ENCODE measurements around the gene PEDS1. TPM values are rescaled to one million over a fixed set of nuclear protein-coding genes. Genes with fewer than 3 reads are reported as not detected.
"Not testable (repeated sequence)": the region's sequence is repeated elsewhere in the genome, so short reads cannot be mapped to it uniquely, and the experiment has no call there.

The PEDS1 gene
- polyA plus RNA-seq, 12 donors: 19.9 to 52.3 (median 24.5) TPM; not detected in 1

- DNase-seq: peak; percentile 73
These were observed 15.9 kb upstream of the PEDS1 start for GRCh38 chr20:50169329-50169823.

DNA sequence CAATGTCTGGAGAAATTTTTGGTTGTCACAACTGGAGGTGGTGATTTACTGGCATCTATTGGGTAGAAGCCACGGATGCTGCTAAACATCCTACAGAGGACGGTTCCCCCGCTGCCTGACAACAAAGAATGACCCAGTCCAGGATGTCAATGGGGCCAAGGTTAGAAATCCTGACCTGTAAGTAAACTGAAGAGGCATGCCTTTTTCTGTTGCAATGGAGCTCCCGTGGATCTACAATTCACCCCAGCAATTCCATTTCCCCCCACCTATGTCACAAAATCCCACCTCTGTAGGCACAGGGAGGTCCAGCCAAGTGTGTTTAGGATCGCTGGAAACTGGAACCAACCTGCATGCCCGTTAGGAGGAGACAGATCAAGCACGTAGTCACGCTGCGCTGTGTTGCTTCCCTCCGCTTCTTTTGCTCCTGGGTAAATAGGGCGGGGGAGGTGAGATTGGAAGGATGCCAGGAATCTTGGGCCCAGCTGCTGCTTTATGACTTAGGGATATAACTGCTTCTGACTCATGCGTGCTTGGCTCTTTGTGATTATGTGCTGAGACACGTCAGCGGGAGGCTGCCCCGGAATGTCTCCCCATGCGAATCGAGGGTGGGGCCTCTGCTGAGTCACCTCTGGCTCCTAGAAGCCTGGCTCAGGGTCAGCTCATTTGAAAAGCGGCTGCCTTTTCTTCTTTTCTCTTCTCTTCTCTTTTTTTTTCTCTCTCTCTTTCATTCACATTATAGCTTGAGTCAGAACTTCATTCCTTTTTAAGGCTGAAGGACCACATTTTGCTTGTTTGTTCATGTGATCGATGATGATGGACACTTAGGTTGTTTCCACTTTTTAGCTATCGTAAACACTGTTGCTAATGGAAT is 12.4 kb upstream of the PEDS1 start:
- DNase-seq: peak; percentile 97

DNA sequence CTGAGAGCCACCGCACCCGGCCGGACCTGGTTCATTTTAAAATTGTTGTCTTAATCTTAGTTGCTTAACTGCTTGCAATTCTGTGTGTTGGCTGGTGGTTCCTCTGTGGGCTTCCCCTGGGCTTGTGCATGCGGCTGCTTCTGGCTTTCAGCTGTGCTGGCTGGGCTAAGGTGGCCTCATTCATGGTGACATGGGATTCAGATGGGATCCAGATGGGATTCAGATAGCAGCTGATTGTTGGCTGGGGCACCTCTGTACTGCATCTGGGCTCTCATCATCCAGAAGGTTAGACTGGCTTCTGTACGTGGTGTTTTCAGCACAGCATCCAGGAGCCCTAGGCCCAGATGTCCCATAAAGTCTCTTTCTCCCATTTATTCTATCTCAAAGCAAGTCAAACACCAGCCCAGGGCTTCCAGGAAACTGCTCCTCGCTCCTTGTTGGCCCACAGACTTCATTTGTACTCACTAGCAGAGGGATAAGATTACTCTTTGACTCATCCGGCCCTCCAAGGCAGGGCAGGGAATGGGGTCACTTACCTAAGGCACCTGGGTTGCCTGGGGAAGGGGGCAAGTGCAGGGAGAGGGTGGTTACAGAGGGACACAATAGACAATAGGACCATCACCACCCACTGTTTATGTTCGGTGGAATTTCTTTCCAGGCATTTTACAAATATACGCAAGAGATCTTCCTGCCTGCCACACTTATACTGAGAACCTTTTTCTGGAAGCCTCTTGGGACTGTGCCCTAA is 10.2 kb upstream of the PEDS1 start:
- no peak for DNase-seq

GRCh38 chr20:50161494-50161893 is 8.0 kb upstream of the PEDS1 start:
- not testable (repeated sequence) for DNase-seq

- DNase-seq: no peak
These were observed 397 bp downstream of the PEDS1 start for GRCh38 chr20:50153153-50153499.

- DNase-seq: no peak
These were observed 950 bp downstream of the PEDS1 start for GRCh38 chr20:50152394-50153152.

- DNase-seq: no peak
These were observed 2.3 kb downstream of the PEDS1 start for GRCh38 chr20:50151034-50151743.

GRCh38 chr20:50149481-50150254 is 3.9 kb downstream of the PEDS1 start:
- no peak for DNase-seq

DNA sequence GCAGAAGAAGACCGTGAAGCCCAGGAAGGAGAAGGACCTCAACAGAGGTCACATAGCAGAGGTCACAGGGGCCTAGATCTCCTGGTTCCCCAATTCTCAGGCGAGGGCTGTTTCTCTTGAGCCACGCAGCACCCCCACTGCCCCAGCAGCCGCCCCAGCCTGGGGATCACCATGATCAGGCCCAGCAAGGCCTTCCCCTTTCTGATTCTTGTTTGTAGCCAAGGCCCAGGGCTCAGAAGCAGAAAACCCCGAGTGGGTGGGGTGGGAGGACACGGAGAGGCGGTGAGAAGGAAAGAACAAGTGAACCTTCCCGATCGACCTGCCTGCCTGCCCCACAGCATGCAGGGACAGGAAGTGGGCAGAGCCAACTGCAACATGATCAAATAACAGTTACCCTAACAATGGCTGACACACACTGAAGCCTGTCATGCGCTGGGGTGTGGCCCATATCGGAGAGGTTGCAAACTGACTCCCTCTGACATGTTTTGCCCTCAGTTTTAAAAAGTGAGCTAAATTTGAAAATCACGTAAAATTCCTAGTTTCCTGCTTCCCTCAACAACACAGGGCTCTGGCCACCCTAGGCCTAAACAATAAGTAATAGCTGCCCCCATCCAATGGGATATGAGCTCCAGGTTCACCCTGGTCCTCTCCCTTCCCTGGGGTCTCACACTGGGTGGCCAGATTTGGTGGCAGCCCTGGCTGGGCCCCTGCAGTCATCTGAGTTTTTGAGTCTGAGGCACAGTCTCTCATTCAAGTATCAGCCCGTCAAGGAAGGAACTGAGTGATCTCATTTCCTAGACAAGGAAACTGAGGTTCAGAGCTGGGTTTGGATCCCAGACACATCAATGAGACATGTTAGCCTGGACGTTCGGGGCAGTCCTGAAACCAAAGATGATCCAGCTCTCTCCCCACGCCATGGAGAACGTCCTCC is 6.5 kb downstream of the PEDS1 start:
- no peak for DNase-seq

DNA sequence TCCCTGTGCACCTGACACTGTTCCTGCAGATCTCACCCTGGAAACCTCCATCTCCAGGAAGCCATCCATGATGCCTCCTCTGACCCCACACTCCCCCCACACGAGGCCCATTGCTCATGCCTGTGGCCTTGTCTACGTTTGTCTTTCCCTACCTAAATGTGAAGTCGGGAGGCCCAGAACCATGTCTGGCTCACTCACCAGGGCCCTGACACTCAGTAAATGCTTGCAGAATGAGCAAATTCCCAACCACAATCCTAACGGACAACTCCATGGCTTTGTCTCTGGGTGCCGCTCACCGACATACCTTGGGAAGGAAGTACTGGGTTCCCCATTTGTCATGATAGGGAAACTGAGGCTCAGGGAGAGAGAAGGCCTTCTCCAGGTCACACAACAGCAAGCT is 7.3 kb downstream of the PEDS1 start:
- no peak for DNase-seq

- no peak for DNase-seq
These were observed 8.0 kb downstream of the PEDS1 start for GRCh38 chr20:50145566-50145965.

- no peak for DNase-seq
These were observed 9.2 kb downstream of the PEDS1 start for GRCh38 chr20:50144362-50144761.

DNA sequence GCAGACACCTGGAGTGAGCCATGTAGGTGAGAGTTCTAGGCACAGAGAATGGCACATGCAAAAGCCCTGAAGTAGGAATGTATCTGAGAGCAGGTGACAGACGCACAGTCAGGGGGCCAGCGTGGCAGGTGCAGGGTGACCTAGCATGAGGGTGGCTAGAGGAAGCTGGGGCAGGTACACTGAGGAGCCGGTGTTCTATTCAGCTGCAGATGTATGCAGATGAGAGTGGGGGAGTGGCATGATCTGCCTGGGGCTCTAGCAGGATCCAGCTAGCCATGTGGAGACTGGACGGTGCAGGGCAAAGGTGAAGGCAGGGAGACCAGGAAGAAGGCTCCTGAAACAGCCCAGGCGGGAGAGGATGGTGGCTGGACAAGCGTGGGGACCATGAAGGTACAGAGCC is 10.7 kb downstream of the PEDS1 start:
- DNase-seq: no peak

DNA sequence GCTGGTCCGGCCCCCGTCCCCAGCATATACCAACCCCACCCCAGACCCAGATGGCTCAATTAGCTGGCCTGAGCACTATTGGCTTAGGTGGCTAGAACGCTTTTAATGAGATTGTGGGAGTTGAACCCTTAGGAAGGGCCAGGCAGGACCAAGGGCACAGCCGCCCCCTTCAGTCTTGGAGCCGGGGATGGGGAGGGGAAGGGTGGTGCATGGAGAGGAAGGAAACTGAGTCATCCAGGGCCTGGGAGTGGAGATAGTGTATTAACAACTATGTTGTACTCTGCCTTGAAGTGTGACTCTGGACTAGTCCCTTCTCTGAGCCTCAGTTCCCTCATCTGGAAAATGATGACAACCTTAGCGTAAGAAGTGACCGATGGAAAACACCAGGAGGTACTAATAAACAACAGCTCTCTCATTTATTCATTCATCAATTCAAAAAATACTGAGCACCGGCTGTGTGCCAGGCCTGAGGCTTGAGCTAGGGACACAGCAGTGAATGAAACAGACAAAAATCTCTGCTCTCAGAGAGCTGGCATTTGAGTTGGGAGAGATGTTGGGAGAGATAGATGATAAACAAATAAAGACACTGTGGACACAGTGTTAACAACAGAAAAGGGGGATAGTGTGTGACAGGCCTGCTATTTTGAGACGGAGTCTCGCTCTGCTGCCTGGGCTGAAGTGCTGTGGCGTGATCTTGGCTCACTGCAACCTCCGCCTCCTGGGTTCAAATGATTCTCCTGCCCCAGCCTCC is 11.5 kb downstream of the PEDS1 start:
- no peak for DNase-seq

DNA sequence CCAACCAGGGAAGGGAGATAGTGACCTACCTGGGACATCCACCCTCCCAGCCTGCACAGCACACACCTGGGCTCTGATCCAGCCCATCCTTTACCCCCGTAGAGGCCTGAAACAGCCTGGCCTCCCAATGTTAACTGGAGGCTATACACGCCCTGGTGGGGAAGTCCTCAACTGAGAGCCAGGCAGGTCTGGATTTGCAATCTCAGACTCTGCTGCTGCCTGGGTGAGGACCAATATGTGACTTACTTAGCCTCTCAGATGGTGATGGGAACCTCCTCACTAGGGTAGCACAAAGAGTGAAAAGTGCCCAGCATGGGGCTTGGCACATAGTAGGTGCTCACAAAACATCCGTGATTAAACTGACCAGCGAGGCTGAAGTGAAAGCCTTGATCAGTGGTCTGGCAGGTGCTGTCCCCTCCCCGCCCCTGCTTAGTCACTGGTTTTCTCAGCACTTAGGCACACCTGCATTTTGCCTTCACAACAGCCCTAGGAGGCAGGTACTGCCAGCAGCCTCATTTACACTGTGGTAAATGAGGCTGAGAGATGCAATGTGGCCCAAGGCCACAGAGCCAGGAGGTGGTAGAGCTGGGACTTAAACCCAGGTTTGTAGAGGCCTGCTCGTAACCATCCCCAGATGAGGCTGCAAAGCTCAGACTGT is 12.4 kb downstream of the PEDS1 start:
- DNase-seq: no peak

DNA sequence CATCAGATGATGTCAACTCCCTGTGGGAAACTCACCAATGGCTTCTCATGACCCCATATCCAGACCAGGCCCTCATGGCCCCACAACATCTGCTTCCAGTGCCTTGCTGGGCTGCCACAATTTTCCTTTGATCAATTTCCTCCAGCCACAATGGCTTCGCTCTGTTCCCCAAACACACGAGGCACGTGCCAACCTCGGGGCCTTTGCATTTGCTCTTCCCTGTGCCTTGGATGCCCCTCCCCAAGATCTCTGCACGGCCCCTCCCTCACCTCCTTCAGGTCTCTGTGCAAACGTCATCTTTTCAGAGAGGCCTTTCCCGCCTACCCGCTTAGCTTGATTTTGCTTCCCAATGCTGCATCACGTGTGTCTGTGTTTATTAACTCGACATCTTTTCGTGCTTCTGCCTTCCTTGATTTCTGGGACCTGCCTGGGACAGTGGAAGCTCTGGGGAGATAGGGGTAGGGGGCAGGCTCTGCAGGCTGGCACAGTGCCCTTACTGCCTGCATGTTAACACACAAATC is 13.1 kb downstream of the PEDS1 start:
- DNase-seq: no peak

DNA sequence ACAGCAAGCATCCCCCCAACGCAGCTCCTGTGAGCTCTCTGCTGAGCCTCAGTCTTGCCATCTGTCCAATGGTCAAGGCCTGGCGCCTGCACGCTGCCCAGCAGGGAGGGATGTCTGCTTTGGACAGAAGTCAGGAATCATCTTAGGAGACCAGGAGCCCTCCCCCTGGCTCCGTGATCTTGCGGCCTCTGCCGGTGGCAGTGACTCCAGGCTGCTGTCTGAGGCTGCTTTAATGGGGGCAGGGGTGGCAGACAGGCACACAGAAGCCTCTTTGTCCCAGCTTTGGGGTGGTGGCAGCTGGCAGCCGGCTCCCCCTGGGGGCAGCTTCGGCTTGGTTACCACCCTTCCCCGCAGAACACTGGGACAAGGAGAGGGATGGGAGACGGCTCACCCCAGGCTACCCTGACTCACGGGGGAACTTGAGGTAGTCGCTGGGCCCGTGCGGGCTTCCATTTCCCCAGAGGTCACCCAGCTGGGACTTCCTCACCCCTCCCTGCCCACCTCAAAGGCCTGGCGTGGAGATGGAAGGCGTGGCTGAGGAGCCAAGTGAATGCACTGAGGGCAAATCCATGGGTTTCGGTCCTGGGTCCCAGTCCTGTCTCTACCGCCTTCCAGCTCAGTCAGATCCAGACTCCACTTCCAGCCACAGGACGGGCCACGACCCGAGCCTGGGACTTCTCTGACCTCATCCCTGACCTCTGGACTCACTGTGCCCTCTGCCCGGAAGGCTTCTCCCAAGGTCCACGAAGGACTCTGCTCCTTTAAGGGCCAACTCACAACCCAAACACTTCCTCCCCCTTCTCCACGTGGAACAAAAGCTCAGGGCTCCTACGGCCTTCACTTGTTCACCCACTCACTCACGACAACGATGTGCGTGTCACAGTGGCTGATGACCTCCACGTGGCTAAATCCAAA is 14.8 kb downstream of the PEDS1 start:
- no peak for DNase-seq

Measured in muscle of arm (tissue), 12 donors.